A549 treated with DMSO at 1 μM for 4 hours (cell line): ENCODE measurements around the gene EPHA5. TPM values are rescaled to one million over a fixed set of nuclear protein-coding genes. Genes with fewer than 3 reads are reported as not detected.

Experiments
- total RNA-seq: library from RNA; stranded (reverse); fragments of 200-300 nt; extraction: Qiagen RNA extraction; gene quantifications from 5 replicates; pipeline ENCODE4 v1.2.3, GENCODE V29; 2022; ENCODE audit warnings: low read depth

The EPHA5 gene
- total RNA-seq, result 0.38 to 0.63 TPM (median 0.51 TPM) in 5 replicates

DNA sequence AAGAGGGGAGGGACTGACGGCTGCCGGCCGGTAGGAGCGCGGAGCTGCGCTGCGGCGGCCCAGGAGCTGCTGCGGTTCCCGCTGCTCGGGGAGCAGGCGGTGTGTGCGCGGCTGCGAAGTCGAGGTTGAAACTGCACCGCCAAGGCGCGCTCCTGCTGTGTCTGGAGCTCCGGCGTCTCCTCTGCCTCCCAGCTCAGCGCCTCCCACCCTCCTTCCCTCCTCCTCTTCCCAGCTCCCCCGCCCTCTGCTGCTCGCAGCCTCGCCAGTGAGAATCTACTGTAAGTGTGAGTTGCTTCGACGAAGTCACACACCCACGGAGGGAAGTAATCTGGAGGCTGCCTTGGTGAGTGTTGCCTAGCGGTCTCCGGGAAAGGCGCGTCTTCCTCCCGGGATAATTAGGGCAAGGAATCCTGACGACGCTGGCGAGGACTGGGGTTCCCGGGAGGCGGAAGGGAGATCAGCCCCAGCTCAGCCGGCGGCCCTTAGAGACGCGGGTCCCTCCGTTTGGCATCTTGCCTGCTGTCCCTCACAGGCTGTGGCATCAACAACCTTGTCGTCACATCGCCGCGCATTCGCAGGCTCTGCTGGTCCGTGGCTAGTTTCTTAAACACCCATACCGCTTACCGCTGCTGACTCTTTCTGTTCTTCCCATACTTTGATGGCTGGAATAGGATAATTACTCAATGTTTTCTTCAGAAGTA, at the start of gene EPHA5:
Gene EPHA5 (minus strand): TSS at position 159 of the 701 bp plus-strand sequence. CDS start 747 bp downstream, outside the sequence.

